ENCODE measurements around the gene HMG20A.

DNA sequence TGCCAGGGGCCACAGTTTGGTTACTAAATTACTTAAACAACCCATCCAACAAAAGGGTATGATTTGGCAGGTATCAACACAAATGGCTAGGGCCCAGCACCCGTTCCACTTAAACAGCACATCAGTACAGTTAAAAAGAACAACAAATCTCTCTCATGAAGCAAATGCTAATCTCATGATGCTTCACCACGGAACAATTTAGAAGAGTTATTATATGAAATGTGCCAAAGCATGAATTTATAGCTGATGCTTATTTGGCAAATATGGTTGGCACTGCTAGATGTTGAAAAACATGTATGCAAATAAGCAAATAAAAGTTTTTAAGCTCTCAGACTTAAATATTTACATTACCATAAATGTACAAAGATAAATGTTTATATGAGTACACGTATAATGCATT lies 3.1 kb upstream of the HMG20A start:
- no peak for TF ChIP-seq TAF1 (IDR thresholded peaks at IDR 0.05; ENCODE audit: borderline replicate concordance, insufficient read depth, low read length)
- no peak for TF ChIP-seq POLR2AphosphoS5 (IDR thresholded peaks at IDR 0.05; ENCODE audit: low read depth, low read length)
- TF ChIP-seq, protein P1, sequence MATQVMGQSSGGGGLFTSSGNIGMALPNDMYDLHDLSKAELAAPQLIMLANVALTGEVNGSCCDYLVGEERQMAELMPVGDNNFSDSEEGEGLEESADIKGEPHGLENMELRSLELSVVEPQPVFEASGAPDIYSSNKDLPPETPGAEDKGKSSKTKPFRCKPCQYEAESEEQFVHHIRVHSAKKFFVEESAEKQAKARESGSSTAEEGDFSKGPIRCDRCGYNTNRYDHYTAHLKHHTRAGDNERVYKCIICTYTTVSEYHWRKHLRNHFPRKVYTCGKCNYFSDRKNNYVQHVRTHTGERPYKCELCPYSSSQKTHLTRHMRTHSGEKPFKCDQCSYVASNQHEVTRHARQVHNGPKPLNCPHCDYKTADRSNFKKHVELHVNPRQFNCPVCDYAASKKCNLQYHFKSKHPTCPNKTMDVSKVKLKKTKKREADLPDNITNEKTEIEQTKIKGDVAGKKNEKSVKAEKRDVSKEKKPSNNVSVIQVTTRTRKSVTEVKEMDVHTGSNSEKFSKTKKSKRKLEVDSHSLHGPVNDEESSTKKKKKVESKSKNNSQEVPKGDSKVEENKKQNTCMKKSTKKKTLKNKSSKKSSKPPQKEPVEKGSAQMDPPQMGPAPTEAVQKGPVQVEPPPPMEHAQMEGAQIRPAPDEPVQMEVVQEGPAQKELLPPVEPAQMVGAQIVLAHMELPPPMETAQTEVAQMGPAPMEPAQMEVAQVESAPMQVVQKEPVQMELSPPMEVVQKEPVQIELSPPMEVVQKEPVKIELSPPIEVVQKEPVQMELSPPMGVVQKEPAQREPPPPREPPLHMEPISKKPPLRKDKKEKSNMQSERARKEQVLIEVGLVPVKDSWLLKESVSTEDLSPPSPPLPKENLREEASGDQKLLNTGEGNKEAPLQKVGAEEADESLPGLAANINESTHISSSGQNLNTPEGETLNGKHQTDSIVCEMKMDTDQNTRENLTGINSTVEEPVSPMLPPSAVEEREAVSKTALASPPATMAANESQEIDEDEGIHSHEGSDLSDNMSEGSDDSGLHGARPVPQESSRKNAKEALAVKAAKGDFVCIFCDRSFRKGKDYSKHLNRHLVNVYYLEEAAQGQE (IDR thresholded peaks at IDR 0.05; ENCODE audit: insufficient read depth in 1 of 2, low read depth in 2 of 2, low read length in 2 of 2) = no peak
- no peak for TF ChIP-seq SIN3A (IDR thresholded peaks at IDR 0.05; ENCODE audit: borderline replicate concordance, insufficient read depth, low read length)
